Lower lobe of right lung (tissue), 2 donors: ENCODE results near the gene EIPR1. TPM values are rescaled to one million over a fixed set of nuclear protein-coding genes. Genes with fewer than 3 reads are reported as not detected.

Source experiments
- ATAC-seq, 2 donors: fragments of 200-7000 bp; cut with Tn5 transposase; one replicate each; pipeline ENCODE4 v1.9.1; 2020 to 2022; ENCODE audit warnings: mild to moderate bottlenecking in 2 of 2, moderate library complexity in 2 of 2
- DNase-seq: peaks from one replicate; pipeline ENCODE4 v3.0.0-alpha.2; 2020
- H3K27ac ChIP-seq: fragments of 200-600 bp; one replicate; pipeline ENCODE4 v1.8.0; 2022
- H3K27me3 ChIP-seq: fragments of 200-600 bp; one replicate; pipeline ENCODE4 v1.8.0; 2022; ENCODE audit warnings: low read depth
- H3K36me3 ChIP-seq: fragments of 200-600 bp; one replicate; pipeline ENCODE4 v1.8.0; 2022; ENCODE audit warnings: mild to moderate bottlenecking
- H3K4me1 ChIP-seq: fragments of 200-600 bp; one replicate; pipeline ENCODE4 v1.8.0; 2022
- H3K4me3 ChIP-seq: fragments of 200-600 bp; one replicate; pipeline ENCODE4 v1.8.0; 2022; ENCODE audit warnings: mild to moderate bottlenecking
- H3K9me3 ChIP-seq: fragments of 200-600 bp; one replicate; pipeline ENCODE4 v1.8.0; 2022
- intact Hi-C: fragments of 100-400 bp; cut with DNase I; formaldehyde crosslinking; loops from one replicate; pipeline ENCODE4 v1.11.0; 2022
- total RNA-seq: library from RNA; stranded (reverse); fragmentation: NEBNext Ultra II Directional; extraction: Animal tissue kit (Norgen Biotek cat#: 25700); gene quantifications from one replicate; pipeline ENCODE4 v1.2.1, GENCODE V29; 2021
- TF ChIP-seq, protein P1 (sequence below): fragments of 200-600 bp; IDR thresholded peaks from one replicate; pipeline ENCODE4 v1.8.0; 2022; ENCODE audit warnings: antibody characterized with exemption, mild to moderate bottlenecking
- donor health status: DM: no; HTN: yes; CAD: no; lungs with severe emphysema.

The EIPR1 gene
- total RNA-seq, 1 donor from 2014 or later = 14.9 TPM

DNA sequence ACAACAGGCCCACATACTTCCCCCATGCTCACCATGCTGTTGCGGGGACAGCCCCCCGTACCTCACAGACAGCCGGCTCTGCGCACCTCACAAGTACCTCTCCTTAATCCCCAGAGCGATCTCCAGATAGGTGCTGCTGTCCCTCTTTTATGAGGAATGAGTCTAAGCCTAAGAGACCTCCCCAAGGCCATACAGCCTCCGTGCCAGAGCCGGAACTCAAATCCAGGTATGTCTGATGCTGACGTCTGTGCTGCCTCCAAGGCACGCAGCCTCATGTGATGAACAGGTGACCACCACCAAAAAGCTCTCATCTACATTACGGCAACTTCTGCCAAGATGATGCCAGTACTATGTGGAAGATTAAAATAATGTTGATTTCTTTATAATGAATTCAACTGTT, 85.2 kb downstream of the EIPR1 start:
- Histone ChIP-seq H3K9me3 (no peaks in the 10 kb centered on the region), H3K4me1 (no peaks in the 10 kb centered on the region), H3K27ac (no peak overlapping the region), H3K4me3 (no peak overlapping the region), H3K27me3 (no peaks in the 10 kb centered on the region), H3K36me3 (no peaks in the 10 kb centered on the region)
- DNase-seq = no peak
- no peak for ATAC-seq
- TF ChIP-seq, protein P1, sequence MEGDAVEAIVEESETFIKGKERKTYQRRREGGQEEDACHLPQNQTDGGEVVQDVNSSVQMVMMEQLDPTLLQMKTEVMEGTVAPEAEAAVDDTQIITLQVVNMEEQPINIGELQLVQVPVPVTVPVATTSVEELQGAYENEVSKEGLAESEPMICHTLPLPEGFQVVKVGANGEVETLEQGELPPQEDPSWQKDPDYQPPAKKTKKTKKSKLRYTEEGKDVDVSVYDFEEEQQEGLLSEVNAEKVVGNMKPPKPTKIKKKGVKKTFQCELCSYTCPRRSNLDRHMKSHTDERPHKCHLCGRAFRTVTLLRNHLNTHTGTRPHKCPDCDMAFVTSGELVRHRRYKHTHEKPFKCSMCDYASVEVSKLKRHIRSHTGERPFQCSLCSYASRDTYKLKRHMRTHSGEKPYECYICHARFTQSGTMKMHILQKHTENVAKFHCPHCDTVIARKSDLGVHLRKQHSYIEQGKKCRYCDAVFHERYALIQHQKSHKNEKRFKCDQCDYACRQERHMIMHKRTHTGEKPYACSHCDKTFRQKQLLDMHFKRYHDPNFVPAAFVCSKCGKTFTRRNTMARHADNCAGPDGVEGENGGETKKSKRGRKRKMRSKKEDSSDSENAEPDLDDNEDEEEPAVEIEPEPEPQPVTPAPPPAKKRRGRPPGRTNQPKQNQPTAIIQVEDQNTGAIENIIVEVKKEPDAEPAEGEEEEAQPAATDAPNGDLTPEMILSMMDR = no peak
- intact Hi-C loops = no loop called here

DNA sequence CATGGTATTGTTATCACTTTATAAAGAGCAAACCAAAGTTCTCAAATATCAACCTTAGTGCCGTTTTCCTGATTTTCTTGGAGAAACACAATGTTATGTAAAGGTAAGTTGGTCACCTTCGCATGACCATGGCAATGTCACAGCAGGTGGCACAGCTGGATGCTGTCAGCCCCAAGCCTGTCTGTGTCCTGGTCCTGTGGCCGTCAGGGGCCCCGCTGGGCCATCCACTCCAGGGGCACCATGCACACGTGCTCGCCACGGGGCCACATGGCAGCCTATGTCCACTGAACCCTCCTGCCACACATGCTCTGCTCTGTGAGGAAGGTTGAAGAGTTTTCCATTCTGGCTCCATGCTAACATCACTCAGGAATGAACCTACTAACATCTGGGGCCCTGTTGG, 85.9 kb downstream of the EIPR1 start:
- DNase-seq (no peak), ATAC-seq (no peak)
- H3K9me3 ChIP-seq = no peaks in the 10 kb centered on the region
- intact Hi-C loops = no loop called here
- no peaks in the 10 kb centered on the region for H3K4me1 ChIP-seq
- H3K4me3 ChIP-seq = no peak overlapping the region
- H3K36me3 ChIP-seq = no peaks in the 10 kb centered on the region
- H3K27me3 ChIP-seq = no peaks in the 10 kb centered on the region
- no peak overlapping the region for H3K27ac ChIP-seq
- TF ChIP-seq, protein P1 = no peak

DNA sequence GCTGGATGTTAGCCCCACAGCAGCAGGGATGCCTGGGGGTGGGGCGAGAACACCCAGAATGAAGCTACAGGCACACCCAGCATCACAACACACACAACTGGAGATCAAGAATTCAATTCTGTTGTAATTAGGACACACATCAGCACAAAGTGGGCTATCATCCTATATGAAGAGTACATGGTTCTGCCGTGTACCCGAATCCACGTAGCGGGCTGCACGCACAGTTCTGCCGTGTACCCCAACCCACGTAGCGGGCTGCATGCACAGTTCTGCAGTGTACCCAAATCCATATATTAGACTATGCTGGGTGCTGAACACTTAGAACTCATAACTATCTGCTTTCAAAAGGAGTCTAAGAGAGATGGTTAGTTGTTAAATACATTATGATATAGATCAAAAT, 86.5 kb downstream of the EIPR1 start:
- Histone ChIP-seq H3K36me3 (no peaks in the 10 kb centered on the region), H3K4me1 (no peaks in the 10 kb centered on the region), H3K4me3 (no peak overlapping the region), H3K9me3 (no peaks in the 10 kb centered on the region), H3K27me3 (no peaks in the 10 kb centered on the region), H3K27ac (no peak overlapping the region)
- DNase-seq = no peak
- ATAC-seq = no peak
- TF ChIP-seq, protein P1 = no peak
- intact Hi-C loops = no loop called here

DNA sequence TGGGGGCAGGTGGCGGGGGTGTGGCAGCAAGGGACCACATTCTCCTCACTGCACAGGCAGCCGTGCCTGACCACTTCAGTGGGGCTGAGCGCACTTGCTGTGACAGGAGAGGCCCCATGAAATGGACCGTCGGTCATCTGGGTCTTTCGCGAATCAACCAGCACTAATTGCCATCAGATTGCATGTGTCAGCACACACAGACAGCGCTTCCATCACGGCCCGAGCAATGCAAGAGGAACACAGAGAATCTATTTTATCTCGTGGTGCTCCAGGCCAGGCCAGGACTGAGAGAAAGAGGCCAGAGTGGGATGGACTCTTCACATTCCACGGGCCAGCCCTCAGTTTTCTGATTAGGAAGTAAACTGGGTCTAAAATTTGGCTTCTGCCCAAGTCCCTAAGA, 87.0 kb downstream of the EIPR1 start:
- DNase-seq (no peak), ATAC-seq (no peak)
- Histone ChIP-seq H3K36me3 (no peaks in the 10 kb centered on the region), H3K27ac (no peak overlapping the region), H3K4me3 (no peak overlapping the region), H3K9me3 (no peaks in the 10 kb centered on the region), H3K4me1 (no peaks in the 10 kb centered on the region), H3K27me3 (no peaks in the 10 kb centered on the region)
- intact Hi-C loops = no loop called here
- TF ChIP-seq, protein P1 = no peak

DNA sequence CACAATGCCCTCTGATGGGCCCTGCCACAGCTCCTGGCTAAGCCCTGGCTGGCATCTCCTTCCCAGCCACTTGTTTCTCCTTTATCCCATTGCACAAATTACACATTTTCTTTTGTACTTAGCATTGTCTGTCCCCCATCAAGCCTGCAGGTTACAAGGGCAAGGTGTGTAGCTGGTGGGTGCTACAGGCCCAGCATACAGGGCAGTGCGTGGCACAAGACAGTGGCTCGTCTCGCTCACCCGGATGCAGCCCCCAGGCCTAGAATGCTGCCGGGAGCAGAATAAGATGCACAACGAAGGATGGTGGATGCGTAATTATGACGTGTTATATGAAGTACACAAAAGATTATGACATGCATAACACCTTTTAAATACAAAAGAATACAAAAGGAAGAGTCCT, 87.6 kb downstream of the EIPR1 start:
- intact Hi-C loops = no loop called here
- ATAC-seq = no peak

More for the DNA sequence above, 87.6 kb downstream of the EIPR1 start:
- Histone ChIP-seq H3K27me3 (no peaks in the 10 kb centered on the region), H3K4me3 (no peak overlapping the region), H3K27ac (no peak overlapping the region), H3K36me3 (no peaks in the 10 kb centered on the region), H3K9me3 (no peaks in the 10 kb centered on the region), H3K4me1 (no peaks in the 10 kb centered on the region)
- TF ChIP-seq, protein P1 = no peak
- DNase-seq = no peak
